A549 treated with AZD9567 at 1 μM for 4 hours (cell line): Measurements from ENCODE around the gene MAMDC2. TPM values are rescaled to one million over a fixed set of nuclear protein-coding genes. Genes with fewer than 3 reads are reported as not detected.

Experiments used
- total RNA-seq: library from RNA; stranded (reverse); fragments of 200-300 nt; extraction: Qiagen RNA extraction; gene quantifications from 5 replicates; pipeline ENCODE4 v1.2.3, GENCODE V29; 2022; ENCODE audit not compliant: insufficient read depth

MAMDC2 gene
- total RNA-seq: 0.17 to 0.53 TPM (median 0.20 TPM) in 5 replicates

GRCh38 chr9:70043689-70044489 lies at the start of gene MAMDC2:
Gene MAMDC2, plus strand, starts transcription at chr9:70043848. Its CDS starts 350 bp downstream, at chr9:70044198.

GRCh38 chr9:70258692-70259511 lies 215.3 kb downstream of the MAMDC2 start, which contains the start of gene SMC5:
Gene SMC5, plus strand, starts transcription at chr9:70258978. Its CDS starts 101 bp downstream, at chr9:70259079.

Other genes with a start within 250 kb of the MAMDC2 start
- gene CFAP95, start 223.0 kb upstream of the MAMDC2 start, total RNA-seq: 0.21 TPM in 1 of 5 replicates, not detected in the others
- 9.8 to 20.0 TPM (median 17.2 TPM) in 5 replicates for gene SMC5, start 215.1 kb downstream of the MAMDC2 start, total RNA-seq